Measurements from ENCODE around the gene USP37.

Gene USP37

DNA sequence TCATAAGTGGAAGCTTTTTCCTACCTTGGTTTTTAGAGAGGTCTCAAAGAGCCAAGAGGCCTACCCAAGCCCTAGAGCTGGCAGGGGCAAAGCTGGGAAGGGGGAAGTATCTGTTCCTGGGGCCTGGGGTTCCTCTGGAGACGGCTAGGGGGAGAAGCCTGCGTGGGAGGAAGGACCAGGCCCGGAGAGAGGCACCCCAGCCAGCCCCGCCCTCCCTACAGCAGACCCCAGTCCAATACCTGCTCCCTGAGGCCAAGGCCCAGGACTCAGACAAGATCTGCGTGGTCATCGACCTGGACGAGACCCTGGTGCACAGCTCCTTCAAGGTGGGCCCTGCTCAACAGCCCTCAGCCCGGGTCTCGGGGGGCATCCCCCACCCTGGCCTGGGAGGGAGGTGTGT lies 166.3 kb downstream of the USP37 start:
- peak overlapping the region; percentile 77 to 87 for H3K4me3 ChIP-seq (replicated peaks in 1 of 2; ENCODE audit: low read depth in 2 of 2, low read length in 2 of 2)
- DNase-seq (ENCODE audit: low read depth in 2 of 2): no peak
- TF ChIP-seq, protein P1, sequence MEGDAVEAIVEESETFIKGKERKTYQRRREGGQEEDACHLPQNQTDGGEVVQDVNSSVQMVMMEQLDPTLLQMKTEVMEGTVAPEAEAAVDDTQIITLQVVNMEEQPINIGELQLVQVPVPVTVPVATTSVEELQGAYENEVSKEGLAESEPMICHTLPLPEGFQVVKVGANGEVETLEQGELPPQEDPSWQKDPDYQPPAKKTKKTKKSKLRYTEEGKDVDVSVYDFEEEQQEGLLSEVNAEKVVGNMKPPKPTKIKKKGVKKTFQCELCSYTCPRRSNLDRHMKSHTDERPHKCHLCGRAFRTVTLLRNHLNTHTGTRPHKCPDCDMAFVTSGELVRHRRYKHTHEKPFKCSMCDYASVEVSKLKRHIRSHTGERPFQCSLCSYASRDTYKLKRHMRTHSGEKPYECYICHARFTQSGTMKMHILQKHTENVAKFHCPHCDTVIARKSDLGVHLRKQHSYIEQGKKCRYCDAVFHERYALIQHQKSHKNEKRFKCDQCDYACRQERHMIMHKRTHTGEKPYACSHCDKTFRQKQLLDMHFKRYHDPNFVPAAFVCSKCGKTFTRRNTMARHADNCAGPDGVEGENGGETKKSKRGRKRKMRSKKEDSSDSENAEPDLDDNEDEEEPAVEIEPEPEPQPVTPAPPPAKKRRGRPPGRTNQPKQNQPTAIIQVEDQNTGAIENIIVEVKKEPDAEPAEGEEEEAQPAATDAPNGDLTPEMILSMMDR (IDR thresholded peaks at IDR 0.05; ENCODE audit: low read depth, low read length): no peak

DNA sequence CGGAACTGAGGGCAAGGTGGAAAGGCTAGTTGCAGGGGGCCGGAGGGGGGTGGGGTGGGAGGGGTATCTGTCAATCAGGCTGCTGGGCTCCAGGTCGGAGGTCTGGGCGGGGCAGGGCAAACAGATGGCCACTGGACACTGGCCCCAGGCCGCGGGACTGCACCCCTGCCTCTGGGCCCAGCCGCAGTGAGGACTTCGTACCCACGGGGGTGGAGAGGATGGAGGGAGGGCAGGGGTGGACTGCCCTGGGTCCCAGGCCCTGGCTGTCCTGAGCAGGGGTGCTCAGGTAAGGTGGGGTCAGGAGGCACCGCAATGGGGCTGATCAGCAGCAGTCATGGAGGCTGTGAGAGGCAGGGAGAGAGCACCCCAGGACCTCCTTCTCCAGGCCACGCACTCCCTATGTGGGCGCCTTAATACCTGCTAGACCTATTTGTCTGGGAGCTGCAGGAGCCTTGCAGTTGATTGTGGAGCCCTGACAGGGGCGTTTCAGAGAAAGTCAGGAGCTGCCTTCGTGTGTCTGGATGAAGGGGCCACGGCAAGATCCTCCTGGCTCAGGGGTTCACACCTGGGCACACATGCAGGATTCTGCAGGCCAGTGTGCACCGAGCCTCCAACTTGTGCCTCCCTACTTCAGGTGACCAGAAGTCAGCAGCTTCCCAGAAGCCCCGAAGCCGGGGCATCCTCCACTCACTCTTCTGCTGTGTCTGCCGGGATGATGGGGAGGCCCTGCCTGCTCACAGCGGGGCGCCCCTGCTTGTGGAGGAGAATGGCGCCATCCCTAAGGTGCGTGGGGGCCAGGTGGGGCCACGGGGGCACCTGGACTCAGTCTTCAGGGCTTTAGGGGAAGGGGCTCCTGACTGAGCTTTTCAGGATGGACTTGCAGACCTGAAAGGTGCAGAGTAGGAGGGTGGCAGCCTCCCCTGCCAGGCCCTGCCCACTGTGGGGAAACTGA lies 166.9 kb downstream of the USP37 start:
- DNase-seq (ENCODE audit: low read depth in 2 of 2): no peak
- peak overlapping the region; percentile 77 to 87 for H3K4me3 ChIP-seq (replicated peaks in 1 of 2; ENCODE audit: low read depth in 2 of 2, low read length in 2 of 2)
- TF ChIP-seq, protein P1 (IDR thresholded peaks at IDR 0.05; ENCODE audit: low read depth, low read length): no peak
